ENCODE data around the gene LAMB3.

GRCh38 chr1:209595599-209596285, 56.5 kb downstream of the LAMB3 start:
- TF ChIP-seq CTCF (IDR thresholded peaks at IDR 0.05) (no peak), POLR2AphosphoS5 (IDR thresholded peaks at IDR 0.05) (no peak), EP300 (IDR thresholded peaks at IDR 0.05) (no peak)
